ENCODE measurements around the gene ARHGAP24.

DNA sequence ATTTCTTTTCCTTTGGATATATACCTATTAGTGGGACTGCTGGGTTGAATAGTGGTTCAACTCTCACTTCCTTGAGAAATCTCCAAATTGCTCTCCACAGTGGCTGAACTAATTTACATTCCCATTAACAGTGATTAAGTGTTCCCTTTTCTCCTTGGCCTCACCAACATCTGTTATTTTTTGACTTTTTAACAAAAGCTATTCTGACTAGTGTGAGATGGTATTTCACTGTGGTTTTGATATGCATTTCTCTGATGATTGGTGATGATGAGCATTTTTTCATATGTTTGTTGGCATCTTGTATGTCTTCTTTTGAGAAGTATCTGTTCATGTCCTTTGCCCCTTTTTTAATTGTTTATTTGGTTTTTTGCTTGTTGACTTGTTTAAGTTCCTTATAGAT lies 471.9 kb downstream of the ARHGAP24 start:
- TF ChIP-seq, protein P1, sequence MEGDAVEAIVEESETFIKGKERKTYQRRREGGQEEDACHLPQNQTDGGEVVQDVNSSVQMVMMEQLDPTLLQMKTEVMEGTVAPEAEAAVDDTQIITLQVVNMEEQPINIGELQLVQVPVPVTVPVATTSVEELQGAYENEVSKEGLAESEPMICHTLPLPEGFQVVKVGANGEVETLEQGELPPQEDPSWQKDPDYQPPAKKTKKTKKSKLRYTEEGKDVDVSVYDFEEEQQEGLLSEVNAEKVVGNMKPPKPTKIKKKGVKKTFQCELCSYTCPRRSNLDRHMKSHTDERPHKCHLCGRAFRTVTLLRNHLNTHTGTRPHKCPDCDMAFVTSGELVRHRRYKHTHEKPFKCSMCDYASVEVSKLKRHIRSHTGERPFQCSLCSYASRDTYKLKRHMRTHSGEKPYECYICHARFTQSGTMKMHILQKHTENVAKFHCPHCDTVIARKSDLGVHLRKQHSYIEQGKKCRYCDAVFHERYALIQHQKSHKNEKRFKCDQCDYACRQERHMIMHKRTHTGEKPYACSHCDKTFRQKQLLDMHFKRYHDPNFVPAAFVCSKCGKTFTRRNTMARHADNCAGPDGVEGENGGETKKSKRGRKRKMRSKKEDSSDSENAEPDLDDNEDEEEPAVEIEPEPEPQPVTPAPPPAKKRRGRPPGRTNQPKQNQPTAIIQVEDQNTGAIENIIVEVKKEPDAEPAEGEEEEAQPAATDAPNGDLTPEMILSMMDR (conservative IDR thresholded peaks at IDR 0.05): no peak
- TF ChIP-seq ZFX (IDR thresholded peaks at IDR 0.05): no peak
